Panc1 (cell line): ENCODE measurements around the gene MAGEB16. TPM values are rescaled to one million over a fixed set of nuclear protein-coding genes. Genes with fewer than 3 reads are reported as not detected.

Source experiments
- ATAC-seq: fragments of 200-7000 bp; cut with Tn5 transposase; 2 replicates; pipeline ENCODE4 v1.9.1; 2020; ENCODE audit warnings: mild to moderate bottlenecking, moderate library complexity
- BruUV-seq: library from RNA; stranded (reverse); fragments of 400-500 nt; replicated peaks from 2 replicates; lab custom pipeline; 2021; lab: Mats Ljungman, UMichigan
- CTCF ChIA-PET: fragments of 300-600 bp; sonication (Branson Sonifier 250); formaldehyde crosslinking; loops from one replicate; lab custom pipeline; 2022; ENCODE audit warnings: antibody characterized with exemption; lab: Charles Lee
- POLR2A ChIA-PET: fragments of 300-600 bp; sonication (Branson Sonifier 250); formaldehyde crosslinking; loops from one replicate; lab custom pipeline; 2022; ENCODE audit warnings: antibody characterized with exemption; lab: Charles Lee
- DNase-seq: peaks from one replicate; pipeline ENCODE4 v3.0.0-alpha.2; 2010; ENCODE audit warnings: low read depth, low spot score
- H3K27ac ChIP-seq: 2 replicates; pipeline ENCODE4 v1.5.1; 2011; ENCODE audit warnings: mild to moderate bottlenecking, low read length, inconsistent platforms
- H3K27me3 ChIP-seq: fragments of 200-500 bp; sonication (Bioruptor generic); 2 replicates; pipeline ENCODE4 v1.6.0; 2014; ENCODE audit warnings: low read length, inconsistent platforms; ENCODE audit not compliant: control insufficient read depth, insufficient read depth
- H3K36me3 ChIP-seq: fragments of 200-500 bp; sonication (Bioruptor generic); 2 replicates; pipeline ENCODE4 v1.5.1; 2014; ENCODE audit warnings: inconsistent platforms, mild to moderate bottlenecking, low read length, moderate library complexity; ENCODE audit not compliant: control insufficient read depth, insufficient read depth
- H3K4me1 ChIP-seq: 2 replicates; pipeline ENCODE4 v1.5.1; 2011; ENCODE audit warnings: inconsistent platforms, mild to moderate bottlenecking, low read length, moderate library complexity; ENCODE audit not compliant: control insufficient read depth, insufficient read depth
- H3K4me3 ChIP-seq, 2 experiments: 2 replicates each; pipeline ENCODE4 v1.5.1; 2011 to 2012; ENCODE audit warnings: low read depth in 2 of 2, low read length in 2 of 2, mild to moderate bottlenecking in 2 of 2, inconsistent platforms in 1 of 2, moderate library complexity in 1 of 2
- H3K9me3 ChIP-seq: fragments of 200-500 bp; sonication (Bioruptor generic); 2 replicates; pipeline ENCODE4 v1.5.1; 2014; ENCODE audit warnings: low read depth, mild to moderate bottlenecking, inconsistent platforms, low read length, moderate library complexity; ENCODE audit not compliant: control insufficient read depth, insufficient read depth
- CTCF ChIP-seq: fragments of 450-650 bp; IDR thresholded peaks from 2 replicates; pipeline ENCODE4 v1.5.1; 2017; ENCODE audit warnings: mild to moderate bottlenecking
- POLR2AphosphoS5 ChIP-seq: IDR thresholded peaks from 2 replicates; pipeline ENCODE4 v1.6.1; 2012; ENCODE audit warnings: mild to moderate bottlenecking, low read depth, low read length, moderate library complexity
- SIN3A ChIP-seq: IDR thresholded peaks from 2 replicates; pipeline ENCODE4 v1.6.1; 2012; ENCODE audit warnings: low read depth, mild to moderate bottlenecking, low read length, moderate library complexity, borderline replicate concordance; ENCODE audit not compliant: insufficient read depth
- TCF7L2 ChIP-seq: IDR thresholded peaks from 2 replicates; pipeline ENCODE4 v1.6.1; 2011; ENCODE audit warnings: mild to moderate bottlenecking, low read depth, low read length, inconsistent platforms
- in situ Hi-C: cut with HindIII; loops from 2 replicates; pipeline ENCODE4 v1.10.0; 2016; ENCODE audit warnings: low sequenced_read_pairs, low pct_unique_long_range_greater_than_20kb
- intact Hi-C: fragments of 100-400 bp; cut with micrococcal nuclease; formaldehyde crosslinking; loops from one replicate; pipeline ENCODE4 v1.10.0; 2022; ENCODE audit not compliant: unreplicated experiment
- total RNA-seq: library from RNA; stranded (reverse); gene quantifications from one replicate; pipeline ENCODE4 v1.2.1, GENCODE V29; 2021; ENCODE audit not compliant: unreplicated experiment
- TF ChIP-seq, protein P1 (sequence below), 2 experiments: IDR thresholded peaks; 2 replicates each; pipeline ENCODE4 v1.6.1; 2011 to 2012; ENCODE audit warnings: low read depth in 2 of 2, control low read depth in 1 of 2, low read length in 1 of 2, mild to moderate bottlenecking in 1 of 2, moderate library complexity in 1 of 2; ENCODE audit not compliant: insufficient read depth in 1 of 2

Gene MAGEB16
- total RNA-seq, 1 experiment from 2014 or later = not detected

GRCh38 chrX:35785075-35785474, 13.1 kb upstream of the MAGEB16 start:
- CTCF ChIA-PET = no interaction called here
- no TSS peak for BruUV-seq
- Histone ChIP-seq H3K9me3 (no peaks in the 10 kb centered on the region), H3K4me1 (no peaks in the 10 kb centered on the region), H3K36me3 (no peaks in the 10 kb centered on the region), H3K4me3 (no peak overlapping the region), H3K27me3 (no peaks in the 10 kb centered on the region), H3K27ac (no peak overlapping the region)
- TF ChIP-seq SIN3A (no peak), TCF7L2 (no peak), CTCF (no peak), POLR2AphosphoS5 (no peak)
- TF ChIP-seq, protein P1, sequence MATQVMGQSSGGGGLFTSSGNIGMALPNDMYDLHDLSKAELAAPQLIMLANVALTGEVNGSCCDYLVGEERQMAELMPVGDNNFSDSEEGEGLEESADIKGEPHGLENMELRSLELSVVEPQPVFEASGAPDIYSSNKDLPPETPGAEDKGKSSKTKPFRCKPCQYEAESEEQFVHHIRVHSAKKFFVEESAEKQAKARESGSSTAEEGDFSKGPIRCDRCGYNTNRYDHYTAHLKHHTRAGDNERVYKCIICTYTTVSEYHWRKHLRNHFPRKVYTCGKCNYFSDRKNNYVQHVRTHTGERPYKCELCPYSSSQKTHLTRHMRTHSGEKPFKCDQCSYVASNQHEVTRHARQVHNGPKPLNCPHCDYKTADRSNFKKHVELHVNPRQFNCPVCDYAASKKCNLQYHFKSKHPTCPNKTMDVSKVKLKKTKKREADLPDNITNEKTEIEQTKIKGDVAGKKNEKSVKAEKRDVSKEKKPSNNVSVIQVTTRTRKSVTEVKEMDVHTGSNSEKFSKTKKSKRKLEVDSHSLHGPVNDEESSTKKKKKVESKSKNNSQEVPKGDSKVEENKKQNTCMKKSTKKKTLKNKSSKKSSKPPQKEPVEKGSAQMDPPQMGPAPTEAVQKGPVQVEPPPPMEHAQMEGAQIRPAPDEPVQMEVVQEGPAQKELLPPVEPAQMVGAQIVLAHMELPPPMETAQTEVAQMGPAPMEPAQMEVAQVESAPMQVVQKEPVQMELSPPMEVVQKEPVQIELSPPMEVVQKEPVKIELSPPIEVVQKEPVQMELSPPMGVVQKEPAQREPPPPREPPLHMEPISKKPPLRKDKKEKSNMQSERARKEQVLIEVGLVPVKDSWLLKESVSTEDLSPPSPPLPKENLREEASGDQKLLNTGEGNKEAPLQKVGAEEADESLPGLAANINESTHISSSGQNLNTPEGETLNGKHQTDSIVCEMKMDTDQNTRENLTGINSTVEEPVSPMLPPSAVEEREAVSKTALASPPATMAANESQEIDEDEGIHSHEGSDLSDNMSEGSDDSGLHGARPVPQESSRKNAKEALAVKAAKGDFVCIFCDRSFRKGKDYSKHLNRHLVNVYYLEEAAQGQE (IDR thresholded peaks at IDR 0.05; ENCODE audit: insufficient read depth in 1 of 2, low read depth in 2 of 2, low read length in 1 of 2) = no peak
- no peak for DNase-seq
- POLR2A ChIA-PET = no interaction called here
- intact Hi-C loops (no loop called here), in situ Hi-C loops (no loop called here)
- ATAC-seq = no peak

GRCh38 chrX:35786271-35786670, 11.9 kb upstream of the MAGEB16 start:
- ATAC-seq (no peak), DNase-seq (no peak)
- no peak overlapping the region for H3K27ac ChIP-seq
- POLR2A ChIA-PET = no interaction called here
- in situ Hi-C loops (no loop called here), intact Hi-C loops (no loop called here)
- CTCF ChIA-PET = no interaction called here
- no peaks in the 10 kb centered on the region for H3K4me1 ChIP-seq
- H3K27me3 ChIP-seq = no peaks in the 10 kb centered on the region
- H3K4me3 ChIP-seq = no peak overlapping the region
- no peaks in the 10 kb centered on the region for H3K9me3 ChIP-seq
- no TSS peak for BruUV-seq
- no peaks in the 10 kb centered on the region for H3K36me3 ChIP-seq
- TF ChIP-seq CTCF (no peak), SIN3A (no peak), POLR2AphosphoS5 (no peak), TCF7L2 (no peak)
- TF ChIP-seq, protein P1 (IDR thresholded peaks at IDR 0.05; ENCODE audit: insufficient read depth in 1 of 2, low read depth in 2 of 2, low read length in 1 of 2) = no peak
